A673 (cell line): ENCODE results near the gene CBX2. TPM values are rescaled to one million over a fixed set of nuclear protein-coding genes. Genes with fewer than 3 reads are reported as not detected.

Experiments used
- BruUV-seq: library from RNA; stranded (reverse); fragments of 400-500 nt; replicated peaks from 2 replicates; lab custom pipeline; 2021; lab: Mats Ljungman, UMichigan
- CTCF ChIA-PET: fragments of 300-600 bp; sonication (Branson Sonifier 250); formaldehyde crosslinking; loops from one replicate; lab custom pipeline; 2022; ENCODE audit warnings: antibody characterized with exemption; lab: Charles Lee
- POLR2A ChIA-PET: fragments of 300-600 bp; sonication (Branson Sonifier 250); formaldehyde crosslinking; loops from one replicate; lab custom pipeline; 2022; ENCODE audit warnings: antibody characterized with exemption; ENCODE audit not compliant: low non-redundant PET; lab: Charles Lee
- DNase-seq: peaks from one replicate; pipeline ENCODE4 v3.0.0-alpha.2; 2015; ENCODE audit warnings: low spot score
- H3K27ac ChIP-seq: fragments of 200-600 bp; sonication (generic); 2 replicates; pipeline ENCODE4 v1.5.1; 2016; ENCODE audit warnings: mixed run types, low read depth, mild to moderate bottlenecking, mixed read lengths, antibody characterized with exemption, low read length; ENCODE audit not compliant: poor library complexity, severe bottlenecking
- H3K27me3 ChIP-seq: fragments of 200-600 bp; sonication (generic); replicated peaks from 2 replicates; pipeline ENCODE4 v1.6.1; 2017; ENCODE audit warnings: mixed run types, low read depth, mild to moderate bottlenecking, mixed read lengths, antibody characterized with exemption, low read length; ENCODE audit not compliant: insufficient read depth, poor library complexity
- H3K36me3 ChIP-seq: fragments of 200-600 bp; sonication (generic); 2 replicates; pipeline ENCODE4 v1.6.1; 2016; ENCODE audit warnings: mixed run types, mild to moderate bottlenecking, mixed read lengths, antibody characterized with exemption, low read length; ENCODE audit not compliant: insufficient read depth, poor library complexity, severe bottlenecking
- H3K4me1 ChIP-seq: fragments of 200-600 bp; sonication (generic); 2 replicates; pipeline ENCODE4 v1.6.1; 2017; ENCODE audit warnings: mixed run types, mild to moderate bottlenecking, mixed read lengths, antibody characterized with exemption, low read length; ENCODE audit not compliant: insufficient read depth, poor library complexity, severe bottlenecking
- H3K4me3 ChIP-seq: fragments of 200-600 bp; sonication (generic); 2 replicates; pipeline ENCODE4 v1.5.1; 2016; ENCODE audit warnings: low read depth, mixed run types, mild to moderate bottlenecking, mixed read lengths, low read length; ENCODE audit not compliant: poor library complexity, severe bottlenecking
- H3K9me3 ChIP-seq: fragments of 200-600 bp; sonication (generic); 2 replicates; pipeline ENCODE4 v1.6.1; 2016; ENCODE audit warnings: mixed run types, low read depth, mild to moderate bottlenecking, mixed read lengths, antibody characterized with exemption, low read length; ENCODE audit not compliant: poor library complexity, severe bottlenecking
- EZH2 ChIP-seq: fragments of 200-600 bp; sonication (generic); IDR thresholded peaks from 2 replicates; pipeline ENCODE4 v1.6.1; 2017; ENCODE audit warnings: borderline replicate concordance, low read depth, mild to moderate bottlenecking, mixed read lengths, antibody characterized with exemption, low read length; ENCODE audit not compliant: poor library complexity, severe bottlenecking
- intact Hi-C: fragments of 100-400 bp; cut with micrococcal nuclease; formaldehyde crosslinking; loops from one replicate; pipeline ENCODE4 v1.10.0; 2022; ENCODE audit not compliant: unreplicated experiment
- total RNA-seq: library from RNA; stranded (reverse); gene quantifications from 2 replicates; pipeline ENCODE4 v1.2.3, GENCODE V29; 2021
- TF ChIP-seq, protein P1 (sequence below): fragments of 300-800, 200-600 bp; sonication (generic); conservative IDR thresholded peaks from 2 replicates; pipeline ENCODE4 v1.5.1; 2017; ENCODE audit warnings: low read depth, mild to moderate bottlenecking, antibody characterized with exemption, low read length, moderate library complexity, mixed read lengths

Gene CBX2
- total RNA-seq, 1 experiment from 2014 or later, result 59.5 TPM

DNA sequence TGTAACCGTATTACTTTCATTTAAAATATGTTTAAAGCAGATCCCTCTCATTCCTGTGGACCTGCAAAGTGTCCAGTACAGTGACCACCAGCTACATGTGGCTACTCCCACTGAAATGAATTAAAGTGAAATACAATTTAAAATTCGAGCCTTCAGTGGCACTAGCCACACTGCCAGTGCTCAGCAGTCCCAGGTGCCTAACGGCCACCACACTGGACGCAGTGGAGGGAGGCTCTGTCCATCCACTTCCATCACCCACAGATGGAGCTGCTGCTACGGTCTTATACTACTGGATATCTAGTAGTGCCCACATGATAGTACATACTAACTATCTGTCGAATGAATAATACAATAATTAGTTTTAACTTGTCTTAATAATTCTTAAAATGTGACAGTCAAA, 2.3 kb upstream of the CBX2 start:
- intact Hi-C loops, result no loop called here
- TF ChIP-seq, protein P1, sequence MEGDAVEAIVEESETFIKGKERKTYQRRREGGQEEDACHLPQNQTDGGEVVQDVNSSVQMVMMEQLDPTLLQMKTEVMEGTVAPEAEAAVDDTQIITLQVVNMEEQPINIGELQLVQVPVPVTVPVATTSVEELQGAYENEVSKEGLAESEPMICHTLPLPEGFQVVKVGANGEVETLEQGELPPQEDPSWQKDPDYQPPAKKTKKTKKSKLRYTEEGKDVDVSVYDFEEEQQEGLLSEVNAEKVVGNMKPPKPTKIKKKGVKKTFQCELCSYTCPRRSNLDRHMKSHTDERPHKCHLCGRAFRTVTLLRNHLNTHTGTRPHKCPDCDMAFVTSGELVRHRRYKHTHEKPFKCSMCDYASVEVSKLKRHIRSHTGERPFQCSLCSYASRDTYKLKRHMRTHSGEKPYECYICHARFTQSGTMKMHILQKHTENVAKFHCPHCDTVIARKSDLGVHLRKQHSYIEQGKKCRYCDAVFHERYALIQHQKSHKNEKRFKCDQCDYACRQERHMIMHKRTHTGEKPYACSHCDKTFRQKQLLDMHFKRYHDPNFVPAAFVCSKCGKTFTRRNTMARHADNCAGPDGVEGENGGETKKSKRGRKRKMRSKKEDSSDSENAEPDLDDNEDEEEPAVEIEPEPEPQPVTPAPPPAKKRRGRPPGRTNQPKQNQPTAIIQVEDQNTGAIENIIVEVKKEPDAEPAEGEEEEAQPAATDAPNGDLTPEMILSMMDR, result no peak
- TF ChIP-seq EZH2, result no peak
- POLR2A ChIA-PET, result no interaction called here
- CTCF ChIA-PET, result no interaction called here
- peaks cover 16% of the 10 kb centered on the region for H3K36me3 ChIP-seq
- H3K27ac ChIP-seq, result no peak overlapping the region
- no peak overlapping the region for H3K4me3 ChIP-seq
- BruUV-seq, result no TSS peak
- no peaks in the 10 kb centered on the region for H3K9me3 ChIP-seq
- no peak for DNase-seq
- no peaks in the 10 kb centered on the region for H3K27me3 ChIP-seq
- H3K4me1 ChIP-seq, result peaks cover 27% of the 10 kb centered on the region

DNA sequence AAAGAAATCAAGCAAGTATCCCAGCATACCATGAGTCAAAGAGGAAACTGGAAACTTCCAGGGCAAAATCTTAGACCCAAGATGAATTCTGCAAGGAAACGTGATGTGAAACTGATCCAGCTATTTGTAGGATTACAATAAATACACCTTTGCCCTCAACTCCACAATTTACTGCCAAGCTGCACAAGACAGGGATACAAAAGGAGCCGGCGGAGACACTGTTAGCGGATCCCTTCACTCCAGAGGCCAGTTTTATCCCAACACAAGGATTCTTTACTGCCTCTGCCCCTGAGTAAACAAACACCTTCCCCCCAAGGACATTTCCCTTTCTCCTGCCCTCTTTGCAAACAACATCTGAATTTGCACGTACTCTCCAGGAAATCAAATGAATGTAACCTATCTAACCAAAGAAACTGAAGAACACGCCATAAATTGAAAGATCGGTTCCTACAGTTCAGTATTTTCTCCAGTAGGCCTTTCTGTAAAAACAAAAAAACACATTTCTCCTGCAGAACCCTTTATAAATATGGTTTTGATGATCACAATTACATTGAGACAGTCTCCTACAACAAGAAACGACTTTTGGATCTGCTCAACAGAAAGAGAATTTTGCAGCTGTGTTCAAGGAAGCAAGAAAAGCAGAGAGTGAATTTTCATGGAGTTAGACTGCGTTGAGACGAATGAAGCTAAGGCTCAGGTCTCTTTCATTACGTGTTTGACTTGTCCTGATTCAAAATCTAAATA, 1.4 kb upstream of the CBX2 start:
- Histone ChIP-seq H3K9me3 (no peaks in the 10 kb centered on the region), H3K27ac (no peak overlapping the region), H3K27me3 (no peaks in the 10 kb centered on the region), H3K4me3 (no peak overlapping the region), H3K36me3 (peaks cover 23% of the 10 kb centered on the region), H3K4me1 (peaks cover 32% of the 10 kb centered on the region)
- ChIA-PET POLR2A (no interaction called here), CTCF (interaction anchor here (1.3 kb wide), 1 partner anchor 31 kb away, joined by 3 read pairs; no protein-coding TSS in a partner anchor)
- no TSS peak for BruUV-seq
- TF ChIP-seq, protein P1, result no peak
- no peak for TF ChIP-seq EZH2
- intact Hi-C loops, result no loop called here
- DNase-seq, result no peak

DNA sequence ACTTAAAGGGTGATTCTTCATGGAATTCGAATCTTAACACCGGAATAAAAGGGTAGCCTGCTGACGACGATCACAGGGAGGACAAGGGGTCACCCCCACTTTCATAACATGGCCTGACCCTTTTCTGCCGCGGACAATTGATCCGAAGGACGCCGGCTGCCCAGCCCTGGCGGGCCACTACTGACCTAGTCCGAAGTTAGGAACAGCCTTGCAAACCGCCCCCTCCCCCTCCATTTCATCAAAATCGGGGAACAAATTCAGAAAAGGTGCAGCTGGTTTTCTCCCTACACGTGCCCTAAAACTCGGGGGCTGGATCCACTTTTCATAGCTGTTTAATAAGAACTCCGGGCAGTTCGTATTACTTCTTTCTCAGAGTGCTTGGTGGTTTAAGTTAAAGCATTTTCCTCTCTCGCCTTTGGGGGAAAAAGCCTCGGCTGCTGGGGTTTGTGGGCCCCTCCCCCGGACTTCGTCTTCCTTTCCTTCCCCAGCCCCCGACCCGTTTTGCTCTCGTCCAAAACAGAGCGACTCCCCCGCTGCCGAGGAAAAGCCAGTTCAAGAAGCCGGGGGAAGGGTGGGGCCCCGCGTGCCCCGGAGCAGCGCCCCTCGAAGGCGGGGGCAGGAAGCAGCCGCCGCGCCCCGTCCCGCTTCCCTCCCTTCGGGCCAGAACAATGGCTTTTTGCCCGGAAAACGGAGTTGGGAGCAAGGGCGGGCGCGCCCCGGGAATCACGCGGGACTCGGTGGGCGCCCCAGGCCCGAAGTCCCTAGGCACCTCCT, 641 bp upstream of the CBX2 start:
- H3K27me3 ChIP-seq, result no peaks in the 10 kb centered on the region
- peak; percentile 84 for DNase-seq
- TSS peak; percentile 80 for BruUV-seq
- CTCF ChIA-PET, result interaction anchor here (1.3 kb wide), 1 partner anchor 31 kb away, joined by 3 read pairs; no protein-coding TSS in a partner anchor
- peak overlapping the region; percentile 80 for H3K27ac ChIP-seq
- peaks cover 32% of the 10 kb centered on the region for H3K4me1 ChIP-seq
- intact Hi-C loops, result no loop called here
- TF ChIP-seq EZH2, result no peak
- TF ChIP-seq, protein P1, result peak; percentile 65
- H3K9me3 ChIP-seq, result no peaks in the 10 kb centered on the region
- H3K4me3 ChIP-seq, result peak overlapping the region; percentile 48
- peaks cover 31% of the 10 kb centered on the region for H3K36me3 ChIP-seq
- POLR2A ChIA-PET, result no interaction called here
